ENCODE results near the gene KATNAL2.

KATNAL2 gene

DNA sequence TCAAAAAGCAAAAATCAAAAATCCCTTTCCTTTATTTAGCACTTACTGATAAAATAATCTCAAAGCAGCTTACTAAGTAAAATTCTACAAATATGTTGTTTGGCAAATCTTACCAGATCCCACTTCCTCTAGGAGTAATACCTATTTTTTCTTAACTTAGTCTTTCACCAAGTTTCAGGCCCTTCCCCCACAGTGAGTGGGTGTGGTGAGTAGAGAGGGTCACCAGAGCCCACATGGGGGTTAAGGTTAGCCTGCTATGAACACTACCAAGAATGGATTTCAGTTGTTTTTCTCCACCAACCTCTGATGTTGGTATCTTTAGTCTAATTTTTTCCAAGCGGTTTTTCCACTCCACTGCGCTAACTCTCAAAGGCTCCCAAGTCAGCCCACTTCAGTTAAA is 23.3 kb upstream of the KATNAL2 start:
- no peak overlapping the region for H3K27ac ChIP-seq (ENCODE audit: low read depth in 2 of 2, low read length in 2 of 2)
- peaks cover 0 to 2% of the 10 kb centered on the region in 2 donors for H3K9me3 ChIP-seq (ENCODE audit: control insufficient read depth in 2 of 2, low read length in 2 of 2)
- no peaks in the 10 kb centered on the region for H3K27me3 ChIP-seq (ENCODE audit: control insufficient read depth in 2 of 2, insufficient read depth in 2 of 2, low read length in 2 of 2)
- H3K4me1 ChIP-seq (ENCODE audit: control insufficient read depth in 2 of 2, insufficient read depth in 2 of 2, low read length in 2 of 2) = no peaks in the 10 kb centered on the region
- no peak overlapping the region for H3K9ac ChIP-seq (ENCODE audit: low read depth in 1 of 2, low read length in 2 of 2)
- no peak overlapping the region for H3K4me3 ChIP-seq (ENCODE audit: low read length in 2 of 2)
- H3K36me3 ChIP-seq (ENCODE audit: control insufficient read depth in 2 of 2, insufficient read depth in 2 of 2, low read length in 2 of 2) = peaks cover 8 to 15% of the 10 kb centered on the region in 2 donors

DNA sequence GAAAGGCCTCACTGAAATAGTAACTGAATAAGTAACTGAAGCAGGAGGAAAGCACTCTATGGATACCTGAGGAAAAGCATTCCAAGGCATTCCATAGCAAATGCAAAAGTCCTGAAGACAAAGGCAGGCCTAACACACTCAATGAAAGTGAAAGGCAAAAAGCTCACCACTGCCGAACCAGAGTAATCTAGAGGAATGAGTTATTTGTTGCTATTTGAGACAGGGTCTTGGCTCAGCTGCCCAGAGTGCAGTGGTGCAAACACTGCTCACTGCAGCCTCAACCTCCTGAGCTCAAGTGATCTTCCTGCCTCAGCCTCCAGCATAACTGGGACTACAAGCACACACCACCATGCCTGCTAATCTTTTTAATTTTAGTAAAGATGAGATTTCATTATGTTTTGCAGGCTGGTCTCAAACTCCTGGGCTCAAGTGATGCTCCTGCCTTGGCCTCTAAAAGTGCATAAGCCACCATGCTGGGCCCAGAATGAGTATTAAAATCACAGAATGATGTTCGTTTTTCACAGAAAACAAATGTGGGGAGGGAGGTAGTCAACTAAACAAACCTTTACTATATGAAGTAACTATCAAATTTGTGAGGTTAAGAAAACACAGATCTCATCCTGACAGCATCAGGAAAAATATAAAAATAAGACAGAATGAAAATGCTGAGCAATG is 18.0 kb upstream of the KATNAL2 start:
- Histone ChIP-seq H3K4me1 (ENCODE audit: control insufficient read depth in 2 of 2, insufficient read depth in 2 of 2, low read length in 2 of 2) (no peaks in the 10 kb centered on the region), H3K9me3 (ENCODE audit: control insufficient read depth in 2 of 2, low read length in 2 of 2) (no peaks in the 10 kb centered on the region), H3K9ac (ENCODE audit: low read depth in 1 of 2, low read length in 2 of 2) (no peak overlapping the region), H3K36me3 (ENCODE audit: control insufficient read depth in 2 of 2, insufficient read depth in 2 of 2, low read length in 2 of 2) (no peaks in the 10 kb centered on the region), H3K27ac (ENCODE audit: low read depth in 2 of 2, low read length in 2 of 2) (no peak overlapping the region), H3K27me3 (ENCODE audit: control insufficient read depth in 2 of 2, insufficient read depth in 2 of 2, low read length in 2 of 2) (no peaks in the 10 kb centered on the region), H3K4me3 (ENCODE audit: low read length in 2 of 2) (no peak overlapping the region)

DNA sequence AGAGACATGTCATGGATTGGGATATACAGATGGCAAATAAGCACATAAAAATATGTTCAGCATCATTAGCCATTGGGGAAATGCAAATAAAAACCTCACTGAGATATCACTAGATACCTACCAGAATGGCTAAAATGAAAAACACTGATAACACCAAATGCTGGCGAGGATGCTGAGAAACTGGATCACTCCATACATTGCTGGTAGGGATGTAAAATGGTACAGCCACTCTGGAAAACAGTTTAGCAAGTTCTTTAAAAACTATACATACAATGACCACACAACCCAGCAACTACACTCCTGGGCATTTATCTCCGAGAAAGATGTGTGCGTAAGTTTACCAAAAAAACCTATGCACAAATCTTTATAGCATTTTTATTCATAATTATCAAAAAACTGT is 14.0 kb upstream of the KATNAL2 start:
- Histone ChIP-seq H3K9me3 (ENCODE audit: control insufficient read depth in 2 of 2, low read length in 2 of 2) (no peaks in the 10 kb centered on the region), H3K4me3 (ENCODE audit: low read length in 2 of 2) (no peak overlapping the region)

DNA sequence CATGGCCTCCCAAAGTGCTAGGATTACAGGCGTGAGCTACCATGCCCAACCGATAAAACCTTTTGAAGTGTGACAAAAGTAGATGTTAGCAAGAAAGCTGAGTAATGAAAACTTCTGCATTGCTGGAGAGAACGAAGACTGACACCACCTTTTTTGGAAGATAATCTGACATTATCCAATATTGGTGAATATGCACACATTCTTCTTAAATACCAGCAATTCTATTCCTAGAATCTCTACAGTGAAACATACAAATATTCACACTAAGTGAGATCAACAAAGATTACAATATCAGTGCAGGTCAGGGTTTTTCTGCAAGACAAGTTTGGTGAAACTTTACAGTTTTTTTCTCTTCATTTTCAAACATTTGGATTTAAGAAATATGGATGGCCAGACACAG is 7.9 kb upstream of the KATNAL2 start:
- Histone ChIP-seq H3K36me3 (ENCODE audit: control insufficient read depth in 2 of 2, insufficient read depth in 2 of 2, low read length in 2 of 2) (no peaks in the 10 kb centered on the region), H3K9ac (ENCODE audit: low read depth in 1 of 2, low read length in 2 of 2) (no peak overlapping the region), H3K9me3 (ENCODE audit: control insufficient read depth in 2 of 2, low read length in 2 of 2) (no peaks in the 10 kb centered on the region), H3K4me1 (ENCODE audit: control insufficient read depth in 2 of 2, insufficient read depth in 2 of 2, low read length in 2 of 2) (no peaks in the 10 kb centered on the region), H3K27ac (ENCODE audit: low read depth in 2 of 2, low read length in 2 of 2) (no peak overlapping the region), H3K27me3 (ENCODE audit: control insufficient read depth in 2 of 2, insufficient read depth in 2 of 2, low read length in 2 of 2) (no peaks in the 10 kb centered on the region), H3K4me3 (ENCODE audit: low read length in 2 of 2) (no peak overlapping the region)

More for the DNA sequence above, 14.0 kb upstream of the KATNAL2 start:
- Histone ChIP-seq H3K27me3 (ENCODE audit: control insufficient read depth in 2 of 2, insufficient read depth in 2 of 2, low read length in 2 of 2) (no peaks in the 10 kb centered on the region), H3K27ac (ENCODE audit: low read depth in 2 of 2, low read length in 2 of 2) (no peak overlapping the region), H3K36me3 (ENCODE audit: control insufficient read depth in 2 of 2, insufficient read depth in 2 of 2, low read length in 2 of 2) (no peaks in the 10 kb centered on the region), H3K9ac (ENCODE audit: low read depth in 1 of 2, low read length in 2 of 2) (no peak overlapping the region), H3K4me1 (ENCODE audit: control insufficient read depth in 2 of 2, insufficient read depth in 2 of 2, low read length in 2 of 2) (no peaks in the 10 kb centered on the region)

DNA sequence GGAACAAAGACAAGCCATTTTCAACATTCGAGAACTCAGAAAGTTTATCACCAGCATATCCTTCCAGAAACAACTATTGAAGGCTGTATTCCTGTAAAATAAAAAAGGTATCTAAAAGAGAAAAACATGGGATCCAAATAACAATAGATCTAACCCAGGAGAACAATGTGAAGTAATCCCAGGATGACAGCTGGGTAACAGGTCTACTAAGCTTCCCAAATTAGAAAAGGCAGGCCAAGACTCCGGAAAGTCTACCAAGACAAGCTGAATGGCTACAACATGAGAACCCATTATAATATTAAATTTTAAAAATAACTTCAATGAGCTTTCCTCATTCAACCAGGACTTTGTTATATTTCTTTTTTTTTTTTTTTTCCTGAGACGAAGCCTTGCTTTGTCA is 6.5 kb upstream of the KATNAL2 start:
- Histone ChIP-seq H3K36me3 (ENCODE audit: control insufficient read depth in 2 of 2, insufficient read depth in 2 of 2, low read length in 2 of 2) (no peaks in the 10 kb centered on the region), H3K4me1 (ENCODE audit: control insufficient read depth in 2 of 2, insufficient read depth in 2 of 2, low read length in 2 of 2) (peaks cover 0 to under 1% of the 10 kb centered on the region in 2 donors), H3K9me3 (ENCODE audit: control insufficient read depth in 2 of 2, low read length in 2 of 2) (no peaks in the 10 kb centered on the region), H3K9ac (ENCODE audit: low read depth in 1 of 2, low read length in 2 of 2) (no peak overlapping the region), H3K4me3 (ENCODE audit: low read length in 2 of 2) (no peak overlapping the region), H3K27me3 (ENCODE audit: control insufficient read depth in 2 of 2, insufficient read depth in 2 of 2, low read length in 2 of 2) (no peaks in the 10 kb centered on the region), H3K27ac (ENCODE audit: low read depth in 2 of 2, low read length in 2 of 2) (no peak overlapping the region)

DNA sequence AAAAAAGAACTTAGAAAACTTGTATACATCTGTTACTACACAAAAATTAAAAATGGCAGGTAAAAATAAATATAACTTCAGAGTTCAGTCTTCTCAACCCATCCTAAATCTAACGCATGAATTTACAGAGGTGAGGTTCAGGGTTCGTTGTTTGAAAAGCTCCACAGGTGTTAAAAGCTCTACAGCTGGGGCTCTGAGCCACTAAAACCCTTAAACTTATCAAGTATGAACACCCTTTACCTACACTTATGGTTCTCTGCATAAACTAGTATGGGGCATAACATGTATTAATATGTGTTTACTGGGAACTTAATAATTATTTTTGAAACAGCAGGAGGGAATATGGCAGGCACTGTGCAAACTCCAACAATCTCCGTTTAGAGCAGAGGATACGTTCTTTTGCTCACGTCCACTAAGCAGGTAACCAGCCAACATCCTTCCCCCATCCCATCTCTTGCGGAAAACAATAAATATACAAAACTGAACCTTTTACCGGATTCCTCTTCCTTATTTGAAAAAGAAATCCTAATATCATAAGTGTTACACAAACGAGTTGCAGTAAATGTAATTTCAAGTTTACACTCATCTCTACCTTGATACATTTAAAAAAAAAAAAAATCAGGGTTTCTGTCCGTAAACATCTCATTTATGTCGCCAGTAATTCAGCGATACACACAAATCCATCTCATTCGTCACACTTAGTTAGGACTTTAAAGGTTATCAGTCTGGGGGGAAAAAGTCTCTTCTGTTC is 1.4 kb upstream of the KATNAL2 start:
- H3K4me3 ChIP-seq (ENCODE audit: low read length in 2 of 2) = peak overlapping the region; percentile 69 to 96
- no peak overlapping the region for H3K27ac ChIP-seq (ENCODE audit: low read depth in 2 of 2, low read length in 2 of 2)
- peaks cover 3 to 8% of the 10 kb centered on the region in 2 donors for H3K4me1 ChIP-seq (ENCODE audit: control insufficient read depth in 2 of 2, insufficient read depth in 2 of 2, low read length in 2 of 2)
- no peaks in the 10 kb centered on the region for H3K27me3 ChIP-seq (ENCODE audit: control insufficient read depth in 2 of 2, insufficient read depth in 2 of 2, low read length in 2 of 2)
- H3K9me3 ChIP-seq (ENCODE audit: control insufficient read depth in 2 of 2, low read length in 2 of 2) = no peaks in the 10 kb centered on the region
- H3K9ac ChIP-seq (ENCODE audit: low read depth in 1 of 2, low read length in 2 of 2) = peak overlapping the region; percentile 79 to 92
- no peaks in the 10 kb centered on the region for H3K36me3 ChIP-seq (ENCODE audit: control insufficient read depth in 2 of 2, insufficient read depth in 2 of 2, low read length in 2 of 2)

DNA sequence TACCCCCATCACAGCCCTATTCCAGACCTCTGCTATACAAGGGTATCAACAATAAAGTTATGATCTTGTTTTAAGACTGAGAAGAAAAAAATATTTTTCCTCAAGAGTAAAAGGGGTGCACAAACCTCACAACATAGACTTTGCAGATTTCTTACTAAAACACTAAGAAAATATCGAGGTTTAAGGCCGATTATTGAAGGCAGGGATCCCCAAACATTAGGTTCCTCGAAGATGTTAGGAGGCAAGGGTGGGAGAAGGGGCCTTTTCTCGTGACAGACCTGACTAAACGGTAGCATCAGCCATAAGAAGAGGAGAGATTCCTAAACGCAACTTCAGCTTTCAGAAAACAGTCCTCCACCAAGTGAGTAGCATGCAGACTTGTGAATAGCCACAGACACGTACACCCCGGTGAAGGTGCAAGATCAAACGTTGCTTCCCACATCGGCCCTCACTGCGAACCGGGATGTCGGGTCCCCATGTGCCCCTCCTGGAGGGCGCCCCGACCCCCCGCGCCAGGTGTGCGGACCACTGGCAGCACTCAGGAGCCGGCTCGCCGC is 773 bp upstream of the KATNAL2 start:
- H3K9ac ChIP-seq (ENCODE audit: low read depth in 1 of 2, low read length in 2 of 2) = peak overlapping the region; percentile 79 to 92
- peak overlapping the region; percentile 69 to 96 for H3K4me3 ChIP-seq (ENCODE audit: low read length in 2 of 2)
- H3K9me3 ChIP-seq (ENCODE audit: control insufficient read depth in 2 of 2, low read length in 2 of 2) = no peaks in the 10 kb centered on the region
- no peaks in the 10 kb centered on the region for H3K27me3 ChIP-seq (ENCODE audit: control insufficient read depth in 2 of 2, insufficient read depth in 2 of 2, low read length in 2 of 2)
- H3K36me3 ChIP-seq (ENCODE audit: control insufficient read depth in 2 of 2, insufficient read depth in 2 of 2, low read length in 2 of 2) = no peaks in the 10 kb centered on the region
- peak overlapping the region; percentile 80 to 87 for H3K27ac ChIP-seq (ENCODE audit: low read depth in 2 of 2, low read length in 2 of 2)
- peaks cover 3 to 8% of the 10 kb centered on the region in 2 donors for H3K4me1 ChIP-seq (ENCODE audit: control insufficient read depth in 2 of 2, insufficient read depth in 2 of 2, low read length in 2 of 2)

DNA sequence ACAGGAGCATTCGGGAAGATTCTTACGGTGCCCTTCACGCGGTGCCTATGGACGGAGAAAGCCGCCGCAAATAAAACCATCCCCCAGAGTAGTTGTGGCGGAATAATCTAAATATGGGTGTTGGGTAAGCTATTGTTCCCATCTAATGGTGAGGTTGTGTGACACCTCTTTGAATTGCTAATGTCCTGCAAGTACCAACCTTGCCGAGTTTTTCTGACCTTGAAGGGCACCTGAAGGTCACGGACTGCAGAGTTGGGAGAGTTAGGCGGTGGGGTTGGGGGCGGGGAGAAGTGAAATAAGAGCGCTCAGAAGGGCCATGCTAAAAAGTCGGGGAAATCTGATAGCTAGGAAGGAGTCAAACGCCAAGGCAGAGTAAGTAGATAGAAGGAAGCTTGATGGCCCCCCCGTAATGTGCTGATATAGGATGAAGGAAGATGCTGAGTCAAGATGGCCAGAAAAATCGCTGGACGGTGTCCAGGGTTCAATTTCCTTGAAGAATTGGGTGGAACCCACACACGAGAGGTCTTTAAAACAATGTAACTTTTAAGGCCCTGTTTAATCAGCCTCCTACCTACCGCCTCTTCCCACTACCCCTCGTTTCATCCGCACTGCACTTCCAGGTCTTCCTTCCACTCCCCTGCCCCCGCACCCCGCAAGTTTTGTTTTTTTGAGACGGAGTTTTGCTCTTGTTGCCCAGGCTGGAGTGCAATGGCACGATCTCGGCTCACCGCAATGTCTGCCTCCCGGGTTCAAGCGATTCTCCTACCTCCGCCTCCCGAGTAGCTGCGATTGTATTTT is 600 bp downstream of the KATNAL2 start:
- Histone ChIP-seq H3K27ac (ENCODE audit: low read depth in 2 of 2, low read length in 2 of 2) (peak overlapping the region; percentile 80 to 87), H3K9me3 (ENCODE audit: control insufficient read depth in 2 of 2, low read length in 2 of 2) (no peaks in the 10 kb centered on the region), H3K4me3 (ENCODE audit: low read length in 2 of 2) (peak overlapping the region; percentile 69 to 96), H3K4me1 (ENCODE audit: control insufficient read depth in 2 of 2, insufficient read depth in 2 of 2, low read length in 2 of 2) (peaks cover 3 to 8% of the 10 kb centered on the region in 2 donors), H3K27me3 (ENCODE audit: control insufficient read depth in 2 of 2, insufficient read depth in 2 of 2, low read length in 2 of 2) (no peaks in the 10 kb centered on the region), H3K9ac (ENCODE audit: low read depth in 1 of 2, low read length in 2 of 2) (peak overlapping the region; percentile 79 to 92), H3K36me3 (ENCODE audit: control insufficient read depth in 2 of 2, insufficient read depth in 2 of 2, low read length in 2 of 2) (no peaks in the 10 kb centered on the region)

DNA sequence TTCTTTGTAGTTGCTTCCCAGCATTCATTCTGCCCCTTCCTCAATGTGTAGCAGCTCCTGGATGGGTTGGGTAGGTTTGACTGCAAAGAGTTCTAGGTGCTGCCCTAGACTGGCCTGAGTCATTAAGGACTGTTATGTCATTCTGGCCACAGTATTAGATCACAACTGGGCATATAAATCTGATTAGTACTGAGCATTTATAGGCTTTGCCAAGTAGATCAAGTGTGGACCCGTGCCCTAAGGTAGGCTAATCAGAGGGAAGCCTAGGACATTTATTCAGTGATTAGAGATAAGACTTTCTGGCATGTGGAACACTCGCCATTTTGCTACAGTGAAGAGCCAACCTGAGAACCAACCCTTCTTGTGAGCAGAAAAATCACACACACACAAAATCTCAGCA is 2.7 kb downstream of the KATNAL2 start:
- Histone ChIP-seq H3K27ac (ENCODE audit: low read depth in 2 of 2, low read length in 2 of 2) (peak overlapping the region in 1 of 2 donors; percentile 4), H3K9me3 (ENCODE audit: control insufficient read depth in 2 of 2, low read length in 2 of 2) (no peaks in the 10 kb centered on the region), H3K36me3 (ENCODE audit: control insufficient read depth in 2 of 2, insufficient read depth in 2 of 2, low read length in 2 of 2) (no peaks in the 10 kb centered on the region), H3K27me3 (ENCODE audit: control insufficient read depth in 2 of 2, insufficient read depth in 2 of 2, low read length in 2 of 2) (no peaks in the 10 kb centered on the region), H3K4me1 (ENCODE audit: control insufficient read depth in 2 of 2, insufficient read depth in 2 of 2, low read length in 2 of 2) (peaks cover 3 to 8% of the 10 kb centered on the region in 2 donors), H3K9ac (ENCODE audit: low read depth in 1 of 2, low read length in 2 of 2) (no peak overlapping the region), H3K4me3 (ENCODE audit: low read length in 2 of 2) (no peak overlapping the region)
